GM23338 (cell line): ENCODE measurements around the gene JRKL. TPM values are rescaled to one million over a fixed set of nuclear protein-coding genes. Genes with fewer than 3 reads are reported as not detected.

ENCODE experiments used
- ATAC-seq: fragments of 200-7000 bp; cut with Tn5 transposase; 3 replicates; pipeline ENCODE4 v1.9.1; 2020
- DNase-seq: peaks from one replicate; pipeline ENCODE4 v3.0.0-alpha.2; 2015; ENCODE audit warnings: low spot score
- H2AFZ ChIP-seq: fragments of 200-600 bp; sonication (generic); 2 replicates; pipeline ENCODE4 v1.8.0; 2016; ENCODE audit warnings: antibody characterized with exemption, mild to moderate bottlenecking, moderate library complexity
- H3F3A ChIP-seq: fragments of 200-600 bp; sonication (generic); replicated peaks from 2 replicates; pipeline ENCODE4 v1.8.0; 2017; ENCODE audit warnings: antibody characterized with exemption, mixed run types, low read depth
- H3K27ac ChIP-seq: fragments of 200-600 bp; sonication (generic); 2 replicates; pipeline ENCODE4 v1.6.1; 2016; ENCODE audit warnings: low read depth
- H3K27me3 ChIP-seq: fragments of 200-600 bp; sonication (generic); 2 replicates; pipeline ENCODE4 v1.8.0; 2016; ENCODE audit warnings: mild to moderate bottlenecking, mixed run types, moderate library complexity; ENCODE audit not compliant: insufficient read depth
- H3K36me3 ChIP-seq: fragments of 200-600 bp; sonication (generic); 2 replicates; pipeline ENCODE4 v1.8.0; 2016; ENCODE audit warnings: mild to moderate bottlenecking; ENCODE audit not compliant: insufficient read depth
- H3K4me1 ChIP-seq: fragments of 200-600 bp; sonication (generic); 2 replicates; pipeline ENCODE4 v1.8.0; 2016; ENCODE audit warnings: mild to moderate bottlenecking, moderate library complexity; ENCODE audit not compliant: insufficient read depth
- H3K4me2 ChIP-seq: fragments of 200-600 bp; sonication (generic); 2 replicates; pipeline ENCODE4 v1.7.1; 2017; ENCODE audit warnings: mixed run types
- H3K4me3 ChIP-seq: fragments of 200-600 bp; sonication (generic); 2 replicates; pipeline ENCODE4 v1.6.1; 2016; ENCODE audit warnings: mixed run types
- H3K79me2 ChIP-seq: fragments of 200-600 bp; sonication (generic); replicated peaks from 2 replicates; pipeline ENCODE4 v1.8.0; 2017; ENCODE audit warnings: mild to moderate bottlenecking; ENCODE audit not compliant: insufficient read depth
- H3K9me2 ChIP-seq: fragments of 200-600 bp; sonication (generic); 2 replicates; pipeline ENCODE4 v1.8.0; 2017; ENCODE audit not compliant: insufficient read depth
- H4K20me1 ChIP-seq: fragments of 200-600 bp; sonication (generic); replicated peaks from 2 replicates; pipeline ENCODE4 v1.8.0; 2017; ENCODE audit warnings: mild to moderate bottlenecking; ENCODE audit not compliant: insufficient read depth
- H3K27ac Mint-ChIP-seq: 2 replicates; pipeline ENCODE4 v1.8.0; 2020; ENCODE audit warnings: inconsistent platforms, mild to moderate bottlenecking, moderate library complexity, mixed read lengths
- H3K27me3 Mint-ChIP-seq: 3 replicates; pipeline ENCODE4 v1.8.0; 2022; ENCODE audit warnings: low read depth, mild to moderate bottlenecking, moderate library complexity, mixed read lengths, inconsistent platforms; ENCODE audit not compliant: insufficient read depth, poor library complexity
- H3K36me3 Mint-ChIP-seq: 3 replicates; pipeline ENCODE4 v1.8.0; 2021; ENCODE audit warnings: low read depth, mild to moderate bottlenecking, inconsistent platforms, moderate library complexity, mixed read lengths
- H3K4me1 Mint-ChIP-seq: 3 replicates; pipeline ENCODE4 v1.8.0; 2020; ENCODE audit warnings: mild to moderate bottlenecking, inconsistent platforms, mixed read lengths
- H3K4me3 Mint-ChIP-seq: 3 replicates; pipeline ENCODE4 v1.8.0; 2021; ENCODE audit warnings: moderate library complexity, mild to moderate bottlenecking, inconsistent platforms, mixed read lengths
- H3K9me3 Mint-ChIP-seq: 3 replicates; pipeline ENCODE4 v1.8.0; 2020; ENCODE audit warnings: moderate library complexity, mild to moderate bottlenecking, inconsistent platforms, mixed read lengths
- CREB1 ChIP-seq: fragments of 250-450 bp; sonication (Bioruptor Pico); IDR thresholded peaks from 2 replicates; pipeline ENCODE4 v1.5.0; 2020; ENCODE audit warnings: low read depth, mild to moderate bottlenecking, moderate library complexity
- CTCF ChIP-seq, 2 experiments: fragments of 200-600 bp in 1 of 2; sonication (generic) in 1 of 2; conservative IDR thresholded peaks; 2 replicates each; pipeline versions ENCODE4 v1.5.1 to v1.6.1; 2016 to 2017; ENCODE audit warnings: antibody characterized with exemption in 2 of 2, low read depth in 2 of 2, mild to moderate bottlenecking in 2 of 2, moderate library complexity in 1 of 2
- ETS1 ChIP-seq: IDR thresholded peaks from 2 replicates; pipeline ENCODE4 v1.6.1; 2016; ENCODE audit warnings: antibody characterized with exemption
- EZH2 ChIP-seq: fragments of 200-600 bp; sonication (generic); IDR thresholded peaks from one replicate; pipeline ENCODE4 v1.8.0; 2017; ENCODE audit warnings: antibody characterized with exemption, mild to moderate bottlenecking, low read depth; ENCODE audit not compliant: unreplicated experiment
- EZH2phosphoT487 ChIP-seq: fragments of 200-600 bp; sonication (generic); IDR thresholded peaks from one replicate; pipeline ENCODE4 v1.8.1; 2018; ENCODE audit warnings: antibody characterized with exemption; ENCODE audit not compliant: unreplicated experiment
- JUNB ChIP-seq: IDR thresholded peaks from one replicate; pipeline ENCODE4 v1.6.1; 2016; ENCODE audit warnings: antibody characterized with exemption; ENCODE audit not compliant: unreplicated experiment
- NANOG ChIP-seq: IDR thresholded peaks from 2 replicates; pipeline ENCODE4 v1.6.1; 2016; ENCODE audit warnings: antibody characterized with exemption, borderline replicate concordance
- POLR2AphosphoS5 ChIP-seq: IDR thresholded peaks from 2 replicates; pipeline ENCODE4 v1.6.1; 2016; ENCODE audit warnings: antibody characterized with exemption, low read depth
- REST ChIP-seq: IDR thresholded peaks from one replicate; pipeline ENCODE4 v1.6.1; 2018; ENCODE audit warnings: antibody characterized with exemption; ENCODE audit not compliant: unreplicated experiment
- STAT1 ChIP-seq: IDR thresholded peaks from one replicate; pipeline ENCODE4 v1.6.1; 2016; ENCODE audit warnings: antibody characterized with exemption; ENCODE audit not compliant: unreplicated experiment
- ZNF114 ChIP-seq: fragments of 250-450 bp; sonication (Bioruptor Pico); IDR thresholded peaks from 2 replicates; pipeline ENCODE4 v1.5.0; 2020; ENCODE audit warnings: mild to moderate bottlenecking, moderate library complexity
- ZNF331 ChIP-seq: fragments of 250-450 bp; sonication (Bioruptor Pico); IDR thresholded peaks from 2 replicates; pipeline ENCODE4 v1.5.0; 2020; ENCODE audit warnings: low read depth, mild to moderate bottlenecking, moderate library complexity
- ZNF462 ChIP-seq: fragments of 250-450 bp; sonication (Bioruptor Pico); IDR thresholded peaks from 2 replicates; pipeline ENCODE4 v1.5.0; 2020; ENCODE audit warnings: mild to moderate bottlenecking, moderate library complexity
- polyA plus RNA-seq: library from polyadenylated mRNA; unstranded; fragments of >200 nt; fragmentation: Nextera tagmentation; extraction: Ambion mirVana; gene quantifications from 2 replicates; pipeline ENCODE4 v1.2.1, GENCODE V29; 2016
- total RNA-seq: library from RNA; depleted of rRNA; stranded (reverse); fragments of >200 nt; shearing (Covaris generic); gene quantifications from 2 replicates; pipeline ENCODE4 v1.2.3, GENCODE V29; 2014

The JRKL gene
- total and polyA plus RNA-seq, 2 experiments from 2014 or later: 3.8 to 5.2 TPM

- Histone ChIP-seq H3K4me2 (no peak overlapping the region), H4K20me1 (no peaks in the 10 kb centered on the region), H3K79me2 (peaks cover 26% of the 10 kb centered on the region), H2AFZ (no peak overlapping the region), H3K9me2 (no peaks in the 10 kb centered on the region), H3K36me3 (peaks cover 5% of the 10 kb centered on the region; the same call in 1 of the 2 replicates), H3F3A (peaks cover 5% of the 10 kb centered on the region; the same call in 1 of the 2 replicates), H3K4me3 (no peak overlapping the region), H3K27ac (no peak overlapping the region), H3K27me3 (no peaks in the 10 kb centered on the region), H3K4me1 (0 out of 2 replicates have a peak, but pooled peaks cover 7% of the 10 kb centered on the region)
- Mint-ChIP-seq H3K27me3 (no peaks in the 10 kb centered on the region), H3K27ac (no peak overlapping the region), H3K4me3 (no peak overlapping the region), H3K4me1 (peaks cover 8% of the 10 kb centered on the region), H3K9me3 (0 out of 3 replicates have a peak, but pooled peaks cover 1% of the 10 kb centered on the region), H3K36me3 (no peaks in the 10 kb centered on the region; the same call in 2 of the 3 replicates)
- ATAC-seq (no peak), DNase-seq (no peak)
- no peak for TF ChIP-seq POLR2AphosphoS5
- no peak for TF ChIP-seq NANOG
- TF ChIP-seq JUNB: no peak
- TF ChIP-seq CTCF (conservative IDR thresholded peaks at IDR 0.05; ENCODE audit: low read depth in 2 of 2): no peak
- no peak for TF ChIP-seq STAT1
- TF ChIP-seq ZNF331 (CRISPR knock-in tag): no peak
- no peak for TF ChIP-seq EZH2phosphoT487
- TF ChIP-seq EZH2: no peak
- TF ChIP-seq CREB1 (CRISPR knock-in tag): no peak
- no peak for TF ChIP-seq ZNF462 (CRISPR knock-in tag)
- TF ChIP-seq ZNF114 (CRISPR knock-in tag): no peak
- TF ChIP-seq ETS1: no peak
- no peak for TF ChIP-seq REST
Observed at GRCh38 chr11:96385187-96385586, 4.6 kb upstream of the JRKL start.
